ENCODE results near the gene VSIG1.

The VSIG1 gene

DNA sequence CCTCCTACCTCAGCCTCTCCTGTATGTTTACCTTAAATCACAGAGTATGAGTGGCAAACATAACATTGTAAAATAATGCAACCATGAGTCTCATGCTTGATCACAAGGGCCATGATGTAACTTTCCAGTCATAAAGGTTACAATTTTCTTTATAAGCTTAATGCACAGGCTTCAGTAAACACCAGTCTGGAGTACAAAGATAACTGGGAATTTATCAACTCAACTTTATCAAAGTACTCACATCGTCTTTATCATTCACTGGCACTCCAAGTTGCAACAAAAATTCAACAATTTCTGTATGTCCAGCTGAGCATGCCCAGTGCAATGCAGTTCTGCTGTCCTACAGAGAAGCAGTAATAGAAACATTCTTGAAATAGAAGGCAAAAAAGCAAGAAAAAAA, 43.6 kb downstream of the VSIG1 start:
- TF ChIP-seq POLR2A (IDR thresholded peaks at IDR 0.05; ENCODE audit: low read length) (peak; percentile 74), GATA1 (IDR thresholded peaks at IDR 0.05; ENCODE audit: low read depth, low read length) (peak; percentile 32)
- DNase-seq, result peak; percentile 85 to 91

DNA sequence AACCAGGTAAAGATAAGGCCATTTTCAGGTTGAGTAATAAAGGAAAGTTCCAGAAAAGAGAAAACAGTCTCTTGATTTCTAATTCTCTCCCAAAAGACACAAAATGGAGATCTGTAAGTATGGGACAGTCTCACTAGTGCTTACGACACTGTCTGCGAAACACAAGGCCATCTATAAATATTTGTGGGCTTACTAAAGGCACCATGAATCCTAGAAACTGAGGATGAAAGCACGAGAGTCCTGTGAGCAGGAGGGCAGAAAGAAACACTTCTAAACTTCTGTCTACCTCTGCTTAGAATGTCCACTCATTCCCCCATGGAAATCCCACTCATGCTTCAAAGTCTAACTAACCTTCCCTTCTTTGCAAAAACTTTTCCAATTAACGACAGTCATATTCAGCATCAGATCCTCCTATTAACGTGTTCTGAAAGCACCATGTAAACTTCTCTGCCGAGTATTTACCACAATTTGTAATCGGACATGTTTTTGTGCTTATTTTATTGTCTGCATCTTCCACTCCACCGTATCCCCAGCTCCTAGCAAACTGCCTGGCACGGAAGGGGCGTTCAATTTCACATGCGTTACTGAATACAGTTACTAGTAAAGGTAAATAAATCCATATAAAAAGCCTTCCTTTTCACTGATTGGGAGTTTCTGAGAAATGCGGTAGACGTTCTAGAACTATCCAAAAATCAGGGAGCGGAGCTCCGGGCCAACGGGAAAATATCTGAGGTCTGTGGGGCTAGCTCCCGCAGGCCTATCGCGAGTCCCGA, 45.8 kb downstream of the VSIG1 start:
- no peak for TF ChIP-seq GATA1 (IDR thresholded peaks at IDR 0.05; ENCODE audit: low read depth, low read length)
- TF ChIP-seq POLR2A (IDR thresholded peaks at IDR 0.05; ENCODE audit: low read length), result no peak
- peak; percentile 33 to 67 for DNase-seq

DNA sequence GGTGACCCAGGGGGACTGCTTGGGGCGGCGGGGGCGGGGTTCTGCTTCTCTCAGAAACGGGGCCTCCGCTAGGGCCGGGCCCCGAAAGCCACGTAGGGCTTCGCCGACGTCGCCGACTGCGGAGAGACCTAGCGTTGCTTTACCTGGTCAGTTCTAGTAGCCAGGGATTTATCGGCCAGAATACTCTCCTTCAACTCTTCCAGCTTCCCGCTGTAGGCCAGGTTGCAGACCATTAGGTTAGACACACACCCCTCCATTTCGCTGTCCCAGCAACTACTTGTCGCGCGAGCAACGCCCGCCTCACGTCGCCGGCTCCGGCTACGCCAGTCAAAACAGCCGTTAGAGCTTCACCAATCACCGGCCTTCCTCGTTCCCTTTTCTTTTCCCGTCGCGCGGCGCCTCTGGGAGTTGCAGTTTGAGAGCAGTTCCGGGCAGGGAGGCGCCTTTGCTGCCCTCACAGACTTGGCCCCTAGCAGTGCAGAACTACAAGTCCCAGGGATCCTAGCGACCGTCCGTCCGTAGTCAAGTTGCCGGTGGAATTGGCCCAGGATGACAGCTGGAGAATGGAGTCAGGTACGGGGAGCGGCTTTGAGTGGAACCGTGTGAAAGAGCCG, 46.5 kb downstream of the VSIG1 start, which contains the start of the genes ATG4A and PSMD10:
ATG4A (plus strand) TSS at position 515 of the 614 bp plus-strand sequence; CDS start at position 564, 49 bp downstream.
PSMD10 (minus strand) TSS at position 279 of the 614 bp plus-strand sequence; CDS start at position 257, 22 bp downstream.
- no peak for TF ChIP-seq GATA1 (IDR thresholded peaks at IDR 0.05; ENCODE audit: low read depth, low read length)
- peak; percentile 91 for TF ChIP-seq POLR2A (IDR thresholded peaks at IDR 0.05; ENCODE audit: low read length)
- DNase-seq, result peak; percentile 94 to 95

DNA sequence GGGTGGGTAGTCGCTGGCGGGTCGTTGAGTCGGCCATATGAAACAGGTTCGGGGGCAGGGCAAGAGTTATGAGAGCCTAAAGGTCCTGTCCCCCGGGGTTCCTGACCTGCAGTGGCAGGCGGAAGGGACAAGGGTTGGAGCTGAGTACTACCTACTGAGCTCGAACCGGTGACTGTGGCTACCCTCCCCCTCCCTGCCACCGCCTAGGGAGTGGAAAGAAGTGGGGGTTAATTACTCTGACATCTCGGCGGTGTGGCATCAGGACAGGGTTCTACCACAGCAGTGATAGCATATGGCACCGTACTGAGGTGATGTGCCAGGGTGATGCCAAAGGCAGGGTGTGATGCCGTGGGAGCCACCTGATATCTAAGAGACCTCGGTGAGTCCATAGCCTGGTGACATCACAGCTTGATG, 47.0 kb downstream of the VSIG1 start:
- TF ChIP-seq GATA1 (IDR thresholded peaks at IDR 0.05; ENCODE audit: low read depth, low read length), result no peak
- no peak for TF ChIP-seq POLR2A (IDR thresholded peaks at IDR 0.05; ENCODE audit: low read length)
- DNase-seq, result peak; percentile 61 to 74

DNA sequence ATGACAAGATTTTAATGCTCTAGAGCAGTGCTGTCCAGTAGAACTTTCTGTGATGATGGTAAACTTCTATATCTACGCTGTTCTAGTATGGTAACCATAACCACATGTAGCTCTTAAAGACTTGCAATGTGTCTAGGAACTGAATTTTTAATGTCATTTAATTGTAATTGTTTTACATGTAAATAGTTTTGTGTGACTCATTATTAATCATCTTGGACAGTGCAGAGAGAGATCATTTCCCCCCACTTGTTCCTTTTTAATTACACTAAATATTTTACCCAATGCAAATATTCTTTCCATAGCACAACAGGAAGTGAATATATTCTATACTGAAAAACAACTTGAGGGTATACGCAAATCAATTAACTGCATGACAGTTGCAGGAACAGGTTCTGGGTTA, 52.5 kb downstream of the VSIG1 start:
- TF ChIP-seq GATA1 (IDR thresholded peaks at IDR 0.05; ENCODE audit: low read depth, low read length), result no peak
- no peak for TF ChIP-seq POLR2A (IDR thresholded peaks at IDR 0.05; ENCODE audit: low read length)
- DNase-seq, result no peak

DNA sequence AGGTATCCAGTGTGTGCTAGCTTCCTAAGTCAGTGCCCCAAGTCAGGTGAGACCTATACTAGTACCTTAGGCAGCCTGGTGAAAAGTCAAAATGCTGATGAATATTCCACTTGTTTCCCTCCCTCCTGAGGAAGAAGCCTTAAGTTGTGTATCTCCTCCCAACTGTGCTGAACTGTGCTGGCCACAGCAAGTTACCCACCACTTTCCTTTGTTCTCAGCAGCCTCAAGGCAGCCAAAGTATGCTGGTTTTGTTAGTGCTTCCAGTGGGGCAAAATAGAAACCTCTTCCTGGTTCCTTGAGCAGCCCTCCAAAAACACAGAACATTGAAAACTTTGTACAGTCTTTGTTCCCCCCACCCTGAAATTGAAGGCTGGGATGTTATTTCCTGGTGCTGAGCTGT, 60.6 kb downstream of the VSIG1 start:
- no peak for TF ChIP-seq GATA1 (IDR thresholded peaks at IDR 0.05; ENCODE audit: low read depth, low read length)
- TF ChIP-seq POLR2A (IDR thresholded peaks at IDR 0.05; ENCODE audit: low read length), result no peak

DNA sequence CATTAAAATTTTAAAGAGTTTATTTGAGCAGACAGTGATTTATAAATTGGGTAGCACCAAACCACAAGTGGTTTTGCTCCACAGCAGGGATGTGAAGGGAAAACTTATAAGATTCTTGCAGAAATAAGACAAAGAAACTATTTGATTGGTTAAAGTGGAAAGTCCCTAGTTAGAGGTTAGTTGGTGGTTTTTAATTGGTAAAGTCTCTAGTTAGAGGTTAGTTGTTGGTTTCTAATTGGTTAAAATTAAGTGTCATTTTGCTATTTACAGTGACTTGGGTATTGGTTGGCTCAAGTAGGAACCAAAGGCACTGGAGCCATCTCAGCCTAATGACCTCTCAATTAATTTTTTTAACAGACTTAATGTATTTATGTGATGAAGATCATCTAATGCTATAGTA, 69.7 kb downstream of the VSIG1 start:
- no peak for DNase-seq
- no peak for TF ChIP-seq POLR2A (IDR thresholded peaks at IDR 0.05; ENCODE audit: low read length)
- TF ChIP-seq GATA1 (IDR thresholded peaks at IDR 0.05; ENCODE audit: low read depth, low read length), result no peak

More for the DNA sequence above, 60.6 kb downstream of the VSIG1 start:
- DNase-seq, result no peak

DNA sequence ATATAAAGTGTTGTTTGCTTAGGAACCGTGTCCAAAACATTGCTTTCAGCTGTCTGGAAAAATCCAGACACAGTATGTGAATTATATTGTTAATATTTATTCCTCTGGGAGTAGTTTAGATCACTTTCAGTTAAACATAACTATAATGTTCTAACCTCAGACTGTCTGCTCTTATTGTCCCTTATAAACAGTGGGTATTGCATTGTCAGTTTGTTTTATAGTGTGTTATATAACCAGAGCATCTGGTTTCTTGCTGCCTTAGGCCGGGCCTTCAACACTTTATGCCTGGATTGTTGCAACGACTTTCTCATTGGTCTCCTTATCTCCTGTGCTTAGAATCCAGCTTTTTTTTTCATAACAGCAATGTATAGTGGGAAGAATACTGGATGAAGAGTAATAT, 73.1 kb downstream of the VSIG1 start:
- TF ChIP-seq GATA1 (IDR thresholded peaks at IDR 0.05; ENCODE audit: low read depth, low read length) (no peak), POLR2A (IDR thresholded peaks at IDR 0.05; ENCODE audit: low read length) (no peak)
- DNase-seq, result no peak

DNA sequence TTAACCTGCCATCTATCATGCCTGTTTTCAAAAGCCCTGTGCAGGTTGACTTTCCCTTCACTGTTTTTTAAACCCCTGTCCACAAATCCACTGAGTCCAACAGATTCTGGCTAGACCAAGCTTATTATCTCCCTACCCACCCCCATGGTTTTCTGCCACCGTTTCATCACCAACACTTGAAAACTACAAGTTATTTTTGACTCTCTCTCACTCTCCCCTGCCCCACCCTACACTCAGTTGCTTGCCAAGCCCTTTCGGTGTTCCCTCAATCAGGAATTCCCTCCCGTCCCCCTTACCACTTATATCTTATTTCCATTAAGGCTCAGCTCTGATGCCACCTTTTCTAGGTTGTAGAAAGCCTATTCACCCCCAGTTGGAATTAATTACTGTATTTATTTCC, 76.4 kb downstream of the VSIG1 start:
- TF ChIP-seq POLR2A (IDR thresholded peaks at IDR 0.05; ENCODE audit: low read length) (no peak), GATA1 (IDR thresholded peaks at IDR 0.05; ENCODE audit: low read depth, low read length) (no peak)

DNA sequence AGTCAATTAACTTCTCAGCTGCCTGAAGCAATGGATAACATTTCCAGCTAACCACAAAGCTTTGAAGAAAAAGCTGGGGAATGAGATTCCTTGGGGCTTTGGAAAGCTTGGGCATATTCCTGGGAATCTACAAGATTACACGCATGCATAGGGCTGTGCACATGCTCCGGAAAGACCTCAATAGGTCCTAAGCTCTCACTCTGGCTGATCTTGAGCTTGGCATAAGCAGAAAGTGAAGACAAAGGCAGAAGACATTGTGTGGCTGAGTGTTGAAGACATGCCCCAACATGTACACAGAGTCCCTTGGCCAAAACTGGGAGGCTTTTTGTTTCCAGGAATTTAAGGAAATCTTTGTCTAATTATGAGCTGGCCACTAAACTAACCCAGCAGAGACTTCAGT, 77.9 kb downstream of the VSIG1 start:
- DNase-seq, result no peak
- TF ChIP-seq POLR2A (IDR thresholded peaks at IDR 0.05; ENCODE audit: low read length) (no peak), GATA1 (IDR thresholded peaks at IDR 0.05; ENCODE audit: low read depth, low read length) (no peak)

More for the DNA sequence above, 76.4 kb downstream of the VSIG1 start:
- DNase-seq, result no peak

DNA sequence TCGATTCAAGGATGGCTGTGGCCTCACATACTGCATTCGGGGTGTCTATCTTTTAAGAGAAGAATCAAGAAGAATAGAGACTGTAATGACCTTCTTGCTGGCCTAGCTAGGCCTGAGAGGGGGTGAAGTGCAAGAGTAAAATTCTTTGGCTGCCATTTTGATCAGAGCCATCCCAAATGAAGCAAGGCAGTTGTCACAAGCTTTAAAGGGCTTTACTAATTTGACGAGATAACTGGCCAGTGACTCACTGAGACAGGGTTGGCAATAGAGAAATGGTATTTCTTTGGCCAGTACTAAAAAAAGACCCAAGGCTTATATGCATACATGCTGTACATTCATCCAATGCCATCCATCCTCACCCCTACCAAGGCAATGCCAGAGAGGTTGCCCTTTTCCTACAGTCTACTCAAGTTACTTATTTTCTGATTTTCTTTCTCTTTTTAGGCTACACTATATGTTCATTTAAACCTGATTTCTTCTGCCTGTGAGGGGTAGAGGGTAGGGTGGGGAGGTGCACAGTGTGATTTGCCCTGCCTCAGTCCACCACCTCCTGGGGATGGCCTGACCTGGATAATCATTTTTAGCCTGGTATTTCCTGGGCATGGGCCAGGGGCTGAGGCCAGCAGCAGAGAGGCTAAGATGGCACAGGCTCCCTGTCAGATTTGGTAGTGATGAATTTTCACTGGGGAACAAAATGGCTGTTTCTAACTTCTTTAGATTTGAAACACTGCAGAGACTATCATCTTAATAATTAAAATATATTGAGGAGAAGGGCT, 78.9 kb downstream of the VSIG1 start:
- no peak for TF ChIP-seq POLR2A (IDR thresholded peaks at IDR 0.05; ENCODE audit: low read length)
- no peak for TF ChIP-seq GATA1 (IDR thresholded peaks at IDR 0.05; ENCODE audit: low read depth, low read length)

DNA sequence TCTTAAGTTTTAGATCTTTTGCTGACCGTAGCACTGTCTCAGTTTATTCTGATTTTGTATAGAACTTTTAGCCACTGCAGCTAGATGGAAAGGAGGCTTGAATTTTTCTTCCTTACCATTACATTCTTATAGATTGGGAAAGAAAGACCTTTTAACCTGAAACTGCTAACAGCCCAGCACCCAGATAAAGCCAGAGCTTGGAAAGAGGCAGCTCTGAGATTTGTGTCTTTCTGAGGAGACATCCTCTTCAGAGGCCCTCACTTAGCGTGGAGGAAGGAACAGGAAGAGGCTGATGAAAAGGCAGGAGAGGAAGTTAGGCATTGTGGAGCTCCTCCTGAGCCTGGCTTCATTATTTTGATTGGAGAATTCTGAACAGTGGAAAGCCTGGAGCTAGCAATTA, 81.8 kb downstream of the VSIG1 start:
- DNase-seq, result no peak
- TF ChIP-seq POLR2A (IDR thresholded peaks at IDR 0.05; ENCODE audit: low read length) (no peak), GATA1 (IDR thresholded peaks at IDR 0.05; ENCODE audit: low read depth, low read length) (no peak)

More for the DNA sequence above, 78.9 kb downstream of the VSIG1 start:
- no peak for DNase-seq

DNA sequence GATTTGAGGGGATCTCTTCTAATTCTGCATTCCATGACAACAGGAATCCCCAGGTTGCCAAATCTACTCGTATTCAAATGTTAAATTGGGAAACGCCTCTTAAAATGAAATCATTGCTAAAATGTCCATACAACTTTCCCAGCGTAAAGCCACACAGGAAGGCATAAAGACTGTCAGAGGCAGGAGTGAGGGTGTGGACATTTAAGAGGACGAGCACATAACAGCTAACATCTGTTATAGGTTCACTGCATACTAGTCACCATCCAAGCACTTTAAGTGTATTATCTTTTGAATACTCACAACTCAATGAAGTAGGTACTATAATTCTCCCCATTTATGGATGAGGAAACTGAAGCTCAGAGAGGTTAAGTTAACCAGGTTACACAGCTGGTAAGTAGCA, 82.3 kb downstream of the VSIG1 start:
- no peak for DNase-seq
- TF ChIP-seq POLR2A (IDR thresholded peaks at IDR 0.05; ENCODE audit: low read length) (no peak), GATA1 (IDR thresholded peaks at IDR 0.05; ENCODE audit: low read depth, low read length) (no peak)

Data from erythroblast (primary cell).